AG09309 (cell line): ENCODE measurements around the gene THSD8.
"Not testable (repeated sequence)": the region's sequence is repeated elsewhere in the genome, so short reads cannot be mapped to it uniquely, and the experiment has no call there.

Source experiments
- DNase-seq: peaks from one replicate; pipeline ENCODE4 v3.0.0-alpha.2; 2010; ENCODE audit warnings: low read depth
- H3K4me3 ChIP-seq: 2 replicates; pipeline ENCODE4 v1.5.1; 2011; ENCODE audit warnings: mild to moderate bottlenecking, low read depth, low read length, moderate library complexity; ENCODE audit not compliant: control insufficient read depth
- CTCF ChIP-seq: IDR thresholded peaks from 2 replicates; pipeline ENCODE4 v1.5.1; 2011; ENCODE audit warnings: mild to moderate bottlenecking, low read depth, low read length, inconsistent platforms; ENCODE audit not compliant: insufficient read depth, control insufficient read depth; ENCODE audit errors: missing control alignments

Gene THSD8

GRCh38 chr19:12840091-12841079 lies 38.5 kb downstream of the THSD8 start:
- DNase-seq = no peak
- peak overlapping the region; percentile 21; the same call in 1 of the 2 replicates for H3K4me3 ChIP-seq
- TF ChIP-seq CTCF = no peak

DNA sequence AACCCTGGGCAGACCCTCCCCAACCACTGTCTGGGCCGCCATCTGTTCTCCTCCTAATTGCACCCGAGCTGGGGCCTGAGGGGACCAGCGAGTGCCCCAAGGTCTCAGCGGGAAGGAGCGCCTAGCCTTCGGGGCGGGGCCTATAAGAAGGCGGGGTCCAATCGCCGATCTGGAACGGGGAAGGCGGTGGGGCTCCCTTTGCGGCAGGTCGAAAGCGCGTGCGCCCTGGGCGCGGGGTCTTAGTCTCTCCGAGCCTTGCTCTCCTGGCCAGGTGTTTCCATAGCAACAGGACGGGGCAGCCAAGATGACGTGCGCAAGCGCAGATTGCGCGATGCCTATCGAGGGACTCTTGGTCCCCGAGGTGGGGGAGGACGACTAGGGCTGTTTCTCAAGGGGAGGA lies 39.2 kb downstream of the THSD8 start:
- H3K4me3 ChIP-seq = peak overlapping the region; percentile 21
- no peak for DNase-seq

GRCh38 chr19:12842511-12842910 lies 40.6 kb downstream of the THSD8 start:
- no peak for DNase-seq
- TF ChIP-seq CTCF = no peak
- no peak overlapping the region for H3K4me3 ChIP-seq

More for the DNA sequence above, 39.2 kb downstream of the THSD8 start:
- no peak for TF ChIP-seq CTCF

DNA sequence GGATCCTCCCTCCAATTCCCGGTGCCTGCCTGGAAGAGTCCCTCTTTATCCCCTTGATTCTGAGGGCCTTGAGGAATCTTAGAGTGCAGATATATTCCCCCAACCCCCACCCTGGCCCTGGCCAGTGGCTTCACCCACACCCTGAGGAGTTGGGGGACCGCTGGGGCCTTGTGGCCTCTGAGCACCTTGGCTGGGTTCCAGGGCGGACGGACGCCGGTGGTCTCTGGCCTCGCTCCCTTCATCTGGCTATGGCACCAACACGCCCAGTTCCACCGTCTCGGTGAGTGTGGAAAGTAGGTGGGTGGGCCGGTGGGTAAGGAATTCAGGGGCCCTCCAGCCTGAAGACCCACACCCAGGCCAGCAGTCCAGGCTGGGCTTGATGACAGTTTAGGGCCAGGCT lies 41.5 kb downstream of the THSD8 start:
- no peak for DNase-seq
- no peak overlapping the region for H3K4me3 ChIP-seq
- TF ChIP-seq CTCF = no peak

DNA sequence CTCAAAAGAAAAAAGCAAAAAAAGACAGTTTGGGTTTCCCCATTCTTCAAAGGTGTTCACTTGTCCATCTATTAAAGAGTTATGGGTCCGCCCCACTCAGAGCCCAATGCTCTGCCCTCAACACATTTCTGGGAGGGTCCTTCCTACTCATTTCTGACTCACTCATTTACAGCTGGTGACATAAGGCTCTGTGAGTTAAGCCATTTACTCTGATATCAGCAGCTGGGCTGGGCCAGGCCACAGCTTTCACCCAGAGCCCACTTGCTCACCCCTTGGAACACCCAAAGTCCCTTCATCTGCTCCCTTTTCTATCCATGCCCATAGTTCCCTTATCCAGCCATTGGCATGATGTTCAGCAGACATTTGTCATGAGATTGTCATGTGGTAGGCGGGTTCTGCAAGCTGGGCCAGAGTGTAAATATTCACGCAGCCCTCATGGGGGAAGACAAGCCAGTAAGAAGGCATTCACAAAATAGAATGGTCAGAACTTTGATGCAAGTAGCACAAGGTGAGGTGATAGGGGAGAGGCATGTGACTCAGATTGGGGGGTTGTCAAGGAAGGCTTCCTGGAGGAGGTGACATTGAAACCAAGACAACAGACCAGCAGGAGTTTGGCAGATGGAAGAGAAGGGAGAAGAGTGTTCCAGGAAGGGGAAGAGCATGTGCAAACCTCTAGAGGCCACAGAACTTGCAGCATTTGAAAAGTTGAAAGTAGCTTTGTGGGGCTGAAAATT lies 42.3 kb downstream of the THSD8 start:
- TF ChIP-seq CTCF = no peak
- H3K4me3 ChIP-seq = no peak overlapping the region
- DNase-seq = no peak

DNA sequence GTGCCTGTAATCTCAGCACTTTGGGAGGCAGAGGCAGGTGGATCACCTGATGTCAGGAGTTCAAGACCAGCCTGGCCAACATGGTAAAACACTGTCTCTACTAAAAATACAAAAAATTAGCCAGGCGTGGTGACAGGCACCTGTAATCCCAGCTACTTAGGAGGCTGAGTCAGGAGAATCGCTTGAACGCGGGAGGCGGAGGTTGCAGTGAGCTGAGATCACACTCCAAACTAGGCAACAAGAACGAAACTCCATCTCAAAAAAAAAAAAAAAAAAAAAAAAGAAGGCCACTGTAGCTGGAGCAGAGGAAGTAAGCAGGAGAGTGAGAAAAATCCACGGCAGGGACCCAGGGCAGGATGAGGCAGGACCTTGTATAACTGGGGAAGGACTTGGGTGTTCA lies 44.7 kb downstream of the THSD8 start:
- not testable (repeated sequence) for DNase-seq, H3K4me3 ChIP-seq
